GM12872 (cell line): Measurements from ENCODE around the gene TH.

ENCODE experiments used
- TF ChIP-seq, protein P1 (sequence below): IDR thresholded peaks from 3 replicates; pipeline ENCODE4 v1.5.1; 2011; ENCODE audit warnings: low read depth, mild to moderate bottlenecking, low read length, moderate library complexity; ENCODE audit not compliant: insufficient read depth

TH gene

DNA sequence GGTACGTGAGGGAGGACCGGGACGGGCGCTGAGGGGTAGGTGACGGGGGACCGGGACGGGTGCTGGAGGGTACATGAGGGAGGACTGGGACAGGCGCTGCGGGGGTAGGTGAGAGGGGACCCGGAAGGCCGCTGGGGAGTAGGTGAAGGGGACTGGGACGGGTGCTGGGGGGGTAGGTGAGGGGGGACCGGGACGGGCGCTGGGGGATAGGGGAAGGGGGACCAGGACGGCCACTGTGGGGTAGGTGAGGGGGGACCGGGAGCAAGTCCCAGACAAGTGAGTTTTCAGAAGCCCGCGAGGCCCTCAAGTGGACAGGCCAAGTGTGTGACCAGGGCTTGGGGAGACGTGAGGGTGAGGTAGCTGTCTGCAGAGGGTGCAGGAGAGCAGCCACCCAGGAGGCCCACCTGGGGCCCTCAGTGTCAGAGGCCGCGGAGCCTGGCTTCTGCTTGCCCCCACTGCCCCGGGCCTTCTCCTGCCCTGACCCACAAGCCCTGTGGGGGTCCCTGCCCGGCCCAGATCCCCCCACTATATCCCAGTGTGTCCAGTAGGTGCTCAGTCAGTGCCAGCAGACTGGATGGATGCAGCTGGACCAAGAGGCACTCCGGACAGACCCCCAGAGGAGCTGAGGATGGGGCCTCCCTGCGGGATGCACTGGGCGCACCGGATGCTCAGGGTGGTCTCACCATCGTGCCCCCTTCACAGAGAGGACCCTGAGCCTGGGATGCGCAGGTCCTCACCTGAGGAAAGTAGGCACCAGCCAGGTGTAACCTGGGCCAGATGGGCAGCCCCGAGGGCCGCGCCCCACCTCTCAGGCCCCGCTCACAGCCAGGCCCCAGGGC is 44.2 kb upstream of the TH start:
- TF ChIP-seq, protein P1, sequence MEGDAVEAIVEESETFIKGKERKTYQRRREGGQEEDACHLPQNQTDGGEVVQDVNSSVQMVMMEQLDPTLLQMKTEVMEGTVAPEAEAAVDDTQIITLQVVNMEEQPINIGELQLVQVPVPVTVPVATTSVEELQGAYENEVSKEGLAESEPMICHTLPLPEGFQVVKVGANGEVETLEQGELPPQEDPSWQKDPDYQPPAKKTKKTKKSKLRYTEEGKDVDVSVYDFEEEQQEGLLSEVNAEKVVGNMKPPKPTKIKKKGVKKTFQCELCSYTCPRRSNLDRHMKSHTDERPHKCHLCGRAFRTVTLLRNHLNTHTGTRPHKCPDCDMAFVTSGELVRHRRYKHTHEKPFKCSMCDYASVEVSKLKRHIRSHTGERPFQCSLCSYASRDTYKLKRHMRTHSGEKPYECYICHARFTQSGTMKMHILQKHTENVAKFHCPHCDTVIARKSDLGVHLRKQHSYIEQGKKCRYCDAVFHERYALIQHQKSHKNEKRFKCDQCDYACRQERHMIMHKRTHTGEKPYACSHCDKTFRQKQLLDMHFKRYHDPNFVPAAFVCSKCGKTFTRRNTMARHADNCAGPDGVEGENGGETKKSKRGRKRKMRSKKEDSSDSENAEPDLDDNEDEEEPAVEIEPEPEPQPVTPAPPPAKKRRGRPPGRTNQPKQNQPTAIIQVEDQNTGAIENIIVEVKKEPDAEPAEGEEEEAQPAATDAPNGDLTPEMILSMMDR = no peak

DNA sequence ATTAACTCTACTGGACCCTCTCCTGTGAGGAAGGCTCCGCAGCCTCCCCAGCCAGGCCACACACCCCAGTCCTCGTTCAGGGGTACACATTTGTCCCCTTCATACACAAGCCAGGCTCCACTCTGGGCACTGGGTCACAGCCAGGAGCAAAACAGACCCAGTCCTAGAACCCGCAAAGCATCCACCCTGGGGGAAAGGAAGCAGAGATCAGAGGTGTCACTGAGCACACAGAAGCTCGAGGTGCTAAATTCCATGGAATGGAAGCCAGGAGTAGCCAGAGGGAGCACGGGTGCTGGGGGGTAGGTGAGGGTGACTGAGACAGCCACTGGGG is 43.6 kb upstream of the TH start:
- TF ChIP-seq, protein P1 = no peak

DNA sequence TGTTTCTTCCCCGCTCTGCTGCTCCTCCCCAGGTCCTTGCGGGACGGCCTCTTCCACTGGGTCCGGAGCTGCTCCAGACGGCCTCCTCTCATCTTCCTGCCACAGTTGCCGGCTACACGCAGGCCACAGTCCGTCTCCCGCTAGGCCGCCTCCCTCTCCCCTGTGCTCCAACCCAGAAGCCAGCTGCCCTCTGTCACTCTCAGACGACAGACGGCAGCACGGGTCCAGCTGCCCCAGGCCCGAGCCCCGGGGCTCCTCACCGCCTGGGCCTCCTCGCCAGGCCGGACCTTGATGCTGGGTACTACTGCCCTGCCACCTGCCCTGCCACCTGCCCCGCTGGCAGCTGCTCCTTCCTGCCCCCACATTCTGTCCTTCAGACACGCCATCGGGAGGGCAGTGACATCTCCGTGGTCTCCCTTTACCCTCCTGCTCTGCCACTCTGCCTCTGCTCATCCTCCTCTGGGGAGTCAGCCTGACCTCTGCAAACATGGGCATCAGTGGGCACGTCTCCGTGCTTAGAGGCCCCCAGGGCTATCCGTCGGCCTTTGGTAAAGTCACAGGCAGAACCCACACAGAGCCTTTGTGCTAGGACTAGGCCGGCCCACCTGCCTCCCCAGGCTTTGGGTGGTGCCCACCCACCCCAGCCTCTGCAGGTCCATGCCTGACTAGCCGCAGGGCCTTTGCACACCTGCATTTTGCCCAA is 43.1 kb upstream of the TH start:
- TF ChIP-seq, protein P1 = no peak

DNA sequence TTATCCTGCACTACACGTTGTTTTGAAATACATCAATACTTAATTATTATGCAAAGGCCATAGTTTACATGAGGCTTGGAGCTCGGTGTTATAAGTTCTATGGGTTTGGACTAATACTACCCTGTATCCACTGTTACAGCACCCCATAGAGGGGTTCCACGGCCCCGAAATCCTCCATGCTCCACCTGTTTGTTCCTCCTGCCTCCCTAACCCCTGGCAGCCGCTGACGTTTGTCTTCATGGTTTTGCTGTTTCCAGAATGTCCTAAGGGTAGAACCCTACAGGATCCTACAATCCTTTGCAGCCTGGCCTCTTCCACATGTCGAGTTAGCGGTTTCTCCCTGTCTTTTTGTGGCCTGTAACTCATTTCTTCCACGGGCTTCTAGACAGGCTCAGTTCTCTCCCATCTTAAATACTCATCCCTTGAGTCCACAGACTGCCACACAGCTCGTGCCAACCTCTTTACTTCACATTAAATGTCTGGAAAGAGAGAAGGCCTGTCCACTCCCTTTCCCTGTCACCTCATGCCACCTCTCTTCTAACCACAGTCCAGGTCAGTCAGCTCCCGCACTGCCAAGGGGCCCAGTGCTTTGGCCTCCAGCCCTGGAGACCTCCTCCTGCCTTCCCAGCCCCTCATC is 42.4 kb upstream of the TH start:
- TF ChIP-seq, protein P1 = no peak

DNA sequence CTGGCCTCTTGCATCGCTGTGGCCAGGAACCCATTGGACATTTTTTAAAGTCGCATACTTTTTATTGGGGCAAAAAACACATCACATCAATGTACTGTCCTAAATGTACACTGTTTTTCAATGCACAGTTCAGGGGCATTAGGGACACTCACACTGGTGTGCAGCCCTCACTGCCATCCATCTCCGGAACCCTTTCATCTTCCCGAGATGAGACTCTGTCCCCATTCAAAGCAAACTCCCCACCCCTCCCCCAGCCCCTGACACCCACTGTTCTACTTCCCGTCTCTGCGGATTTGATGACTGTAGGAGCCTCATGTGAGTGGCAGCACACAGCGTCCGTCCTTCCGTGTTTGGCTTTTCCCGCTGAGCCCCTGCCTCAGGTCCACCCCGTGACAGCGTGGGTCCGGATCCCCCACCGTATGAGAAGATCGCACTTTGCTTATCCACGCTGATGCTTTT is 41.8 kb upstream of the TH start:
- TF ChIP-seq, protein P1 = no peak

DNA sequence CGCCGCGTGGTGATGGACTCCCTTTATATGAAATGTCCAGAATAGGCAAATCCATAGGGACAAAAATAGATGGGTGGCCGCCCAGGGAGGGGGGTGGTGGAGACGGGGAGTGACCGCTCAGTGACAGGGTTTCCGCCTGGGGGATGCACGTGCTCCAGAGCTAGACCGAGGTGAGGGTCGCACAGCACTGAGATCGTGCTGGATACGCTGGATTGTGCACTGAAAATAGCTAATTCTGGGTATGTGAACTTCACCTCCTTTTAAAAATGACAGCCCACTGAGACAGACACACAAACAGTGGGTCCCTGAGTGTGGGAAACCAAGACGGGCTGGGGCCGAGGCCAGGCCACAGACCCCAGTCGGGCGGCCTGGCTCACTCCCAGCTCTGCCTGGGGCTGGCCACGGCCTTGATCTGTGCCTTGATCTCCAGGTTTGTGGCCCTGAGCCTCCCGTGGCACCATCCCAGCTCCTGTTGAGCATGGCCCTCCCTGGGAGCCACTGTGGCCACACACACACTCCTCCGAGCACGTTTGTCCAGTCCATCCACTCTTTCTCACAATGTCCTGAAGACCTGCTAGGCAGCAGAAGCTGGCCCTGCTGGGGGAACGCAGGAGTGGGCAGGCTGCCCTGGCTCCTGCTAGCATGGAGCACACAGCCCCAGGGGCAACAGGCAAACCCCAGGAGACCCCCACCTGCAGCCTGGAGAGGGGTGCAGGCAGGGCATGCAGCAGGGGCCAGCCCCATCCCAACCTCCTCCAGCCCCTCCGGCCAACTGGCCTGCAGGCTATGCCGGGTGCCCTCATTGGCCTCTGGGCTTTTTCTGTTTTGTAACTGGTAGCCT is 41.0 kb upstream of the TH start:
- TF ChIP-seq, protein P1 = no peak
